Endothelial cell (in vitro differentiated cells): ENCODE measurements around the gene ARHGEF28. TPM values are rescaled to one million over a fixed set of nuclear protein-coding genes. Genes with fewer than 3 reads are reported as not detected.

Experiments
- DNase-seq: peaks from one replicate; pipeline ENCODE4 v3.0.0; 2021; ENCODE audit warnings: low spot score
- H3K27ac Mint-ChIP-seq: one replicate; pipeline ENCODE4 v1.8.0; 2021; ENCODE audit warnings: mixed read lengths, inconsistent platforms; ENCODE audit not compliant: unreplicated experiment
- H3K27me3 Mint-ChIP-seq: one replicate; pipeline ENCODE4 v1.8.0; 2021; ENCODE audit warnings: mild to moderate bottlenecking, moderate library complexity, mixed read lengths, inconsistent platforms; ENCODE audit not compliant: unreplicated experiment
- H3K36me3 Mint-ChIP-seq: one replicate; pipeline ENCODE4 v1.8.0; 2021; ENCODE audit warnings: mild to moderate bottlenecking, low read depth, mixed read lengths, inconsistent platforms; ENCODE audit not compliant: unreplicated experiment
- H3K4me1 Mint-ChIP-seq: one replicate; pipeline ENCODE4 v1.8.0; 2021; ENCODE audit warnings: mild to moderate bottlenecking, mixed read lengths, inconsistent platforms; ENCODE audit not compliant: unreplicated experiment
- H3K4me3 Mint-ChIP-seq: one replicate; pipeline ENCODE4 v1.8.0; 2021; ENCODE audit warnings: mild to moderate bottlenecking, mixed read lengths, inconsistent platforms; ENCODE audit not compliant: unreplicated experiment
- H3K9me3 Mint-ChIP-seq: one replicate; pipeline ENCODE4 v1.8.0; 2021; ENCODE audit warnings: mixed read lengths, inconsistent platforms; ENCODE audit not compliant: unreplicated experiment
- CTCF ChIP-seq: fragments of 200-600 bp; sonication (generic); IDR thresholded peaks from one replicate; pipeline ENCODE4 v1.5.0; 2021; ENCODE audit warnings: antibody characterized with exemption; ENCODE audit not compliant: unreplicated experiment
- total RNA-seq: library from RNA; stranded (reverse); fragmentation: NEBNext Ultra II Directional; extraction: Animal tissue kit (Norgen Biotek cat#: 25700); gene quantifications from one replicate; pipeline ENCODE4 v1.2.1, GENCODE V29; 2021; ENCODE audit not compliant: unreplicated experiment

ARHGEF28 gene
- total RNA-seq, 1 donor from 2014 or later, result 1.5 TPM

GRCh38 chr5:73822278-73822988, 196.4 kb downstream of the ARHGEF28 start:
- no peak overlapping the region for H3K27ac Mint-ChIP-seq
- no peaks in the 10 kb centered on the region for H3K4me1 Mint-ChIP-seq
- no peaks in the 10 kb centered on the region for H3K36me3 Mint-ChIP-seq
- H3K9me3 Mint-ChIP-seq, result no peaks in the 10 kb centered on the region
- no peaks in the 10 kb centered on the region for H3K27me3 Mint-ChIP-seq
- no peak overlapping the region for H3K4me3 Mint-ChIP-seq
- no peak for DNase-seq
- TF ChIP-seq CTCF, result no peak

GRCh38 chr5:73822989-73823339, 197.0 kb downstream of the ARHGEF28 start:
- H3K36me3 Mint-ChIP-seq, result no peaks in the 10 kb centered on the region
- H3K9me3 Mint-ChIP-seq, result no peaks in the 10 kb centered on the region
- H3K27ac Mint-ChIP-seq, result no peak overlapping the region
- no peaks in the 10 kb centered on the region for H3K4me1 Mint-ChIP-seq
- no peak overlapping the region for H3K4me3 Mint-ChIP-seq
- DNase-seq, result no peak
- no peak for TF ChIP-seq CTCF
- H3K27me3 Mint-ChIP-seq, result no peaks in the 10 kb centered on the region

- no peaks in the 10 kb centered on the region for H3K36me3 Mint-ChIP-seq
- DNase-seq, result no peak
- no peak overlapping the region for H3K4me3 Mint-ChIP-seq
- H3K27ac Mint-ChIP-seq, result no peak overlapping the region
- no peaks in the 10 kb centered on the region for H3K27me3 Mint-ChIP-seq
- peaks cover under 1% of the 10 kb centered on the region for H3K4me1 Mint-ChIP-seq
- no peaks in the 10 kb centered on the region for H3K9me3 Mint-ChIP-seq
- no peak for TF ChIP-seq CTCF
Observed at GRCh38 chr5:73823508-73823925, 197.5 kb downstream of the ARHGEF28 start.

- no peaks in the 10 kb centered on the region for H3K9me3 Mint-ChIP-seq
- no peak for TF ChIP-seq CTCF
- H3K4me1 Mint-ChIP-seq, result peaks cover 3% of the 10 kb centered on the region
- H3K4me3 Mint-ChIP-seq, result no peak overlapping the region
- H3K36me3 Mint-ChIP-seq, result no peaks in the 10 kb centered on the region
- DNase-seq, result no peak
- H3K27ac Mint-ChIP-seq, result no peak overlapping the region
- no peaks in the 10 kb centered on the region for H3K27me3 Mint-ChIP-seq
Observed at GRCh38 chr5:73825199-73825598, 199.2 kb downstream of the ARHGEF28 start.

GRCh38 chr5:73825736-73826135, 199.7 kb downstream of the ARHGEF28 start:
- Mint-ChIP-seq H3K27me3 (no peaks in the 10 kb centered on the region), H3K4me1 (peaks cover 3% of the 10 kb centered on the region), H3K36me3 (no peaks in the 10 kb centered on the region), H3K27ac (no peak overlapping the region), H3K4me3 (no peak overlapping the region), H3K9me3 (no peaks in the 10 kb centered on the region)
- TF ChIP-seq CTCF, result no peak
- no peak for DNase-seq
